Fibroblast of gingiva (primary cell): ENCODE measurements around the gene MAP3K7CL.

Experiments used
- DNase-seq: peaks from one replicate; pipeline ENCODE4 v3.0.0-alpha.2; 2011; ENCODE audit warnings: low read depth

Gene MAP3K7CL

GRCh38 chr21:29195981-29196669 lies 65.7 kb downstream of the MAP3K7CL start:
- peak; percentile 77 for DNase-seq

- DNase-seq = no peak
Observed at GRCh38 chr21:29196670-29197191, 66.3 kb downstream of the MAP3K7CL start.

GRCh38 chr21:29201186-29201585 lies 70.7 kb downstream of the MAP3K7CL start:
- no peak for DNase-seq

GRCh38 chr21:29205009-29205408 lies 74.6 kb downstream of the MAP3K7CL start:
- no peak for DNase-seq

GRCh38 chr21:29205988-29206387 lies 75.5 kb downstream of the MAP3K7CL start:
- DNase-seq = no peak

- DNase-seq = no peak
Observed at GRCh38 chr21:29206445-29206844, 76.0 kb downstream of the MAP3K7CL start.

GRCh38 chr21:29207201-29207600 lies 76.8 kb downstream of the MAP3K7CL start:
- DNase-seq = no peak

GRCh38 chr21:29208044-29208681 lies 77.7 kb downstream of the MAP3K7CL start:
- no peak for DNase-seq

GRCh38 chr21:29208682-29209059 lies 78.2 kb downstream of the MAP3K7CL start:
- DNase-seq = peak; percentile 88

- DNase-seq = no peak
Observed at GRCh38 chr21:29209696-29210095, 79.3 kb downstream of the MAP3K7CL start.

- DNase-seq = no peak
Observed at GRCh38 chr21:29211205-29211604, 80.8 kb downstream of the MAP3K7CL start.

- no peak for DNase-seq
Observed at GRCh38 chr21:29212446-29212845, 82.0 kb downstream of the MAP3K7CL start.

- DNase-seq = no peak
Observed at GRCh38 chr21:29213513-29214385, 83.3 kb downstream of the MAP3K7CL start.

GRCh38 chr21:29215709-29216108 lies 85.3 kb downstream of the MAP3K7CL start:
- peak; percentile 84 for DNase-seq

GRCh38 chr21:29217818-29218291 lies 87.4 kb downstream of the MAP3K7CL start:
- DNase-seq = peak; percentile 89

- DNase-seq = no peak
Observed at GRCh38 chr21:29218749-29219148, 88.3 kb downstream of the MAP3K7CL start.

- DNase-seq = peak; percentile 38
Observed at GRCh38 chr21:29219165-29219770, 88.8 kb downstream of the MAP3K7CL start.

GRCh38 chr21:29221253-29221744 lies 90.9 kb downstream of the MAP3K7CL start:
- DNase-seq = no peak

- DNase-seq = no peak
Observed at GRCh38 chr21:29224006-29224405, 93.6 kb downstream of the MAP3K7CL start.
